HUES64 (cell line): ENCODE data around the gene PPM1F.
A peak's percentile ranks its signal among the peaks of the same experiment; 100 is the strongest.
"Not testable (repeated sequence)": the region's sequence is repeated elsewhere in the genome, so short reads cannot be mapped to it uniquely, and the experiment has no call there.

Experiments used
- H3K27ac ChIP-seq: 2 replicates; pipeline ENCODE4 v1.7.0; 2013; ENCODE audit warnings: low read depth, low read length, inconsistent platforms
- H3K27me3 ChIP-seq: 2 replicates; pipeline ENCODE4 v1.6.1; 2013; ENCODE audit warnings: mild to moderate bottlenecking, low read length; ENCODE audit not compliant: insufficient read depth
- H3K36me3 ChIP-seq: 2 replicates; pipeline ENCODE4 v1.6.1; 2013; ENCODE audit warnings: mild to moderate bottlenecking, low read length; ENCODE audit not compliant: insufficient read depth
- H3K4me1 ChIP-seq: 2 replicates; pipeline ENCODE4 v1.6.1; 2013; ENCODE audit warnings: mild to moderate bottlenecking, low read length, moderate library complexity; ENCODE audit not compliant: insufficient read depth
- H3K4me3 ChIP-seq: 2 replicates; pipeline ENCODE4 v1.5.1; 2013; ENCODE audit warnings: mild to moderate bottlenecking, low read length, moderate library complexity
- H3K9ac ChIP-seq: 2 replicates; pipeline ENCODE4 v1.6.1; 2013; ENCODE audit warnings: mild to moderate bottlenecking, low read depth, low read length
- H3K9me3 ChIP-seq: 2 replicates; pipeline ENCODE4 v1.6.1; 2013; ENCODE audit warnings: low read depth, low read length; ENCODE audit not compliant: insufficient read depth
- WGBS: fragments of 150-250, 120-280 bp; methylation state at CpG from one replicate; pipeline ENCODE4 v1.1.7; 2013; ENCODE audit warnings: missing lambda C conversion rate; 5-methylcytosine and 5-hydroxymethylcytosine counted together

PPM1F gene

GRCh38 chr22:21945453-21946261 is 7.0 kb downstream of the PPM1F start:
- no peak overlapping the region for H3K27ac ChIP-seq
- no peaks in the 10 kb centered on the region for H3K9me3 ChIP-seq
- H3K4me1 ChIP-seq = peaks cover 12% of the 10 kb centered on the region
- WGBS = 95% methylated on average over 13 of the region's 13 CpGs
- H3K4me3 ChIP-seq = no peak overlapping the region
- no peak overlapping the region for H3K9ac ChIP-seq
- peaks cover 12% of the 10 kb centered on the region for H3K36me3 ChIP-seq
- H3K27me3 ChIP-seq = no peaks in the 10 kb centered on the region; the same call in 1 of the 2 replicates

GRCh38 chr22:21944871-21945270 is 7.8 kb downstream of the PPM1F start:
- Histone ChIP-seq H3K9ac (no peak overlapping the region), H3K27me3 (no peaks in the 10 kb centered on the region; the same call in 1 of the 2 replicates), H3K4me1 (peaks cover 12% of the 10 kb centered on the region), H3K36me3 (peaks cover 12% of the 10 kb centered on the region), H3K9me3 (no peaks in the 10 kb centered on the region), H3K27ac (no peak overlapping the region), H3K4me3 (no peak overlapping the region)
- 96% methylated on average over 7 of the region's 7 CpGs for WGBS

GRCh38 chr22:21943571-21944448 is 8.8 kb downstream of the PPM1F start:
- Histone ChIP-seq H3K9ac (no peak overlapping the region), H3K27me3 (no peaks in the 10 kb centered on the region), H3K9me3 (no peaks in the 10 kb centered on the region), H3K4me3 (no peak overlapping the region), H3K36me3 (peaks cover 12% of the 10 kb centered on the region), H3K4me1 (peaks cover 12% of the 10 kb centered on the region), H3K27ac (no peak overlapping the region)
- 91% methylated on average over 18 of the region's 18 CpGs for WGBS

DNA sequence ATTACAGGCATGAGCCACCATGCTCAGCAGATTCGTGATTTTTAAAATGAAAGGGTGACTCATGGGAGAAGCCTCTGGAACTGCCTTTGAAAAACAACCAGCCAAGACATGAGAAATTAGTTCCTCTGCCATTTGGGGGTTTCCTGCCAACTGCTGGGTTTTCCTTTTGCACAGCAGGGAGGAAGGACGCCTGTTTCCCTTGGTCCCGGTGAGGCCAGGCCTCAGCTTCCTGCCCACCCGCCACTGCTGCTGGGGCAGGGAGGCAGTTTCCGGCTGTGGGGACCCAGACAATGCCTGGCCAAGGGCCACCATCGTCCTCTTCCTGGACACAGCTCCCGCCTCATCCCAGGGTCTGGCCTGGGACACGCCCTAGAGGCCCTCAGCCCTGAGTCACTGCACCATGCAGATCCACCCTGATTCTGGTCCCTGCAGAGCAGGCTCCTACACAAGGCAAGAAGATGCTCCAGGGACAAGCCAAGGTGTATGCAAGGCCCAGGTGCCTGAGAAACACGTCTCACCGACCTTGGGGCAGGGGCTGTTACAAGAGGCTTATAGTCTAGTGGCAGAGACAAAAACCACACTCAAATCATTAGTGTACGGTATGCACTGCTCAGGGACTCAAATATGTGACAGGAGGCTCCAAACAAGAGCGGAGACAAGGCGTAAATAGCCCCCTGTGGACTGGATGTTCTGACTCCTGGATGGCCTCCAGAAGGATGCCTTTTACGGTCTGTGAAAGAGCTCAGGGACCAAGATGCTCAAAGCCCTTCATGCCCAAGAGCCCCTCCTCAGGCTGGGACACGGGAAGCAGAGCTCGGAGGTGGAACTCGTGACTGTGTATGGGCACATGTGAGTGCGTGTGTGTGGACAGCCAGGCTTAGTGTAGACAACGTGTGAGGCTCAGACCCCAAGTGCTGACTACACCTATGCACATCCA is 10.0 kb downstream of the PPM1F start:
- WGBS = 85% methylated on average over 19 of the region's 19 CpGs
- H3K9ac ChIP-seq = no peak overlapping the region
- peaks cover 12% of the 10 kb centered on the region for H3K4me1 ChIP-seq
- H3K27me3 ChIP-seq = no peaks in the 10 kb centered on the region
- peaks cover 12% of the 10 kb centered on the region for H3K36me3 ChIP-seq
- H3K27ac ChIP-seq = peak overlapping the region; percentile 37; the same call in 1 of the 2 replicates
- no peak overlapping the region for H3K4me3 ChIP-seq
- no peaks in the 10 kb centered on the region for H3K9me3 ChIP-seq

GRCh38 chr22:21941921-21942320 is 10.7 kb downstream of the PPM1F start:
- 95% methylated on average over 8 of the region's 8 CpGs for WGBS
- Histone ChIP-seq H3K9me3 (no peaks in the 10 kb centered on the region), H3K36me3 (peaks cover 12% of the 10 kb centered on the region), H3K27ac (no peak overlapping the region), H3K27me3 (no peaks in the 10 kb centered on the region), H3K4me3 (no peak overlapping the region), H3K4me1 (peaks cover 6% of the 10 kb centered on the region), H3K9ac (no peak overlapping the region)

GRCh38 chr22:21940521-21940920 is 12.1 kb downstream of the PPM1F start:
- Histone ChIP-seq H3K9ac (no peak overlapping the region), H3K9me3 (no peaks in the 10 kb centered on the region), H3K27me3 (no peaks in the 10 kb centered on the region), H3K27ac (no peak overlapping the region), H3K4me3 (no peak overlapping the region), H3K36me3 (peaks cover 19% of the 10 kb centered on the region), H3K4me1 (peaks cover 4% of the 10 kb centered on the region; the same call in 1 of the 2 replicates)
- 93% methylated on average over 3 of the region's 3 CpGs for WGBS

- not testable (repeated sequence) for H3K4me3 ChIP-seq, H3K27me3 ChIP-seq, H3K9me3 ChIP-seq, H3K9ac ChIP-seq, H3K4me1 ChIP-seq, H3K27ac ChIP-seq
- WGBS = 85% methylated on average over 5 of the region's 5 CpGs
- peaks cover 13% of the 10 kb centered on the region for H3K36me3 ChIP-seq
These were observed 12.7 kb downstream of the PPM1F start for GRCh38 chr22:21939935-21940334.

- no peak overlapping the region for H3K9ac ChIP-seq
- no peak overlapping the region for H3K4me3 ChIP-seq
- H3K9me3 ChIP-seq = no peaks in the 10 kb centered on the region
- peaks cover 4% of the 10 kb centered on the region; the same call in 1 of the 2 replicates for H3K4me1 ChIP-seq
- no peak overlapping the region for H3K27ac ChIP-seq
- H3K36me3 ChIP-seq = peaks cover 8% of the 10 kb centered on the region
- 88% methylated on average over 10 of the region's 10 CpGs for WGBS
- H3K27me3 ChIP-seq = no peaks in the 10 kb centered on the region
These were observed 13.2 kb downstream of the PPM1F start for GRCh38 chr22:21939461-21939913.

- Histone ChIP-seq H3K27me3 (no peaks in the 10 kb centered on the region), H3K4me1 (peaks cover 4% of the 10 kb centered on the region; the same call in 1 of the 2 replicates), H3K9ac (no peak overlapping the region), H3K36me3 (peaks cover 8% of the 10 kb centered on the region), H3K27ac (no peak overlapping the region), H3K9me3 (no peaks in the 10 kb centered on the region), H3K4me3 (no peak overlapping the region)
- 90% methylated on average over 11 of the region's 11 CpGs for WGBS
These were observed 13.7 kb downstream of the PPM1F start for GRCh38 chr22:21938906-21939305.

- Histone ChIP-seq H3K36me3 (peaks cover 9% of the 10 kb centered on the region; the same call in 1 of the 2 replicates), H3K27ac (peak overlapping the region; percentile 75), H3K9ac (peak overlapping the region; percentile 73), H3K4me3 (peak overlapping the region; percentile 73), H3K9me3 (no peaks in the 10 kb centered on the region), H3K4me1 (peaks cover 4% of the 10 kb centered on the region; the same call in 1 of the 2 replicates), H3K27me3 (no peaks in the 10 kb centered on the region)
- 6% methylated on average over 42 of the region's 42 CpGs for whole genome bisulfite sequencing
These were observed 14.4 kb downstream of the PPM1F start for GRCh38 chr22:21938071-21938822.
